Measurements from ENCODE around the gene SCN2A.

DNA sequence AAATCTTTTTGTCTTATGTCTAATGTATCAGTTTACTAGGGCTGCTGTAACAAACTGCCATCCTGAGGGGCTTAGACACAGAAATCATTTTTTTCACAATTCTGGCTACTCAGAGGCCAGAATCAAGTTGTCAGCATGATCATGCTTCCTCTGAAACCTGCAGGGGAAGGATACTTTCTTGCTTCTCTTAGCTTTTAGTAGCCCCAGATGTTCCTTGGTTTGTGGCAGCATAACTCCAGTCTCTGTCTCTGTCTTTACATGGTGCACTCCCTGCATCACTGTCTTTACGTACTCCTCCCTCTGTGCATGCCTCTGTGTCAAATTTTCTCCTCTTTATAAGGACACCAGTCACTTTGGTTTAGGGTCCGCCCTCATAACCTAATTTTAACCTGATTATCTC is 33.3 kb upstream of the SCN2A start:
- TF ChIP-seq POLR2AphosphoS5 (IDR thresholded peaks at IDR 0.05; ENCODE audit: low read depth, low read length) (no peak), POLR2A (IDR thresholded peaks at IDR 0.05; ENCODE audit: low read depth, low read length) (no peak), SPI1 (IDR thresholded peaks at IDR 0.05; ENCODE audit: low read depth, low read length) (no peak), TAF1 (IDR thresholded peaks at IDR 0.05; ENCODE audit: low read depth, low read length) (no peak)

Measured in GM12891 (cell line).